GM12878 (cell line): ENCODE data around the gene GPR68. TPM values are rescaled to one million over a fixed set of nuclear protein-coding genes. Genes with fewer than 3 reads are reported as not detected.
A peak's percentile ranks its signal among the peaks of the same experiment; 100 is the strongest.

Source experiments
- BMI1 ChIP-seq: fragments of 450-650 bp; IDR thresholded peaks from 2 replicates; pipeline ENCODE4 v1.6.1; 2016; ENCODE audit warnings: mild to moderate bottlenecking, moderate library complexity, borderline replicate concordance
- CBFB ChIP-seq: IDR thresholded peaks from 2 replicates; pipeline ENCODE4 v1.6.1; 2016; ENCODE audit warnings: antibody characterized with exemption, low read depth
- CBX3 ChIP-seq: fragments of 200-600 bp; sonication (generic); IDR thresholded peaks from 2 replicates; pipeline ENCODE4 v1.6.1; 2016; ENCODE audit warnings: low read depth, borderline replicate concordance
- CHD1 ChIP-seq: IDR thresholded peaks from 2 replicates; pipeline ENCODE4 v1.6.1; 2012; ENCODE audit warnings: low read depth, low read length, improper control_type of control experiment
- CHD4 ChIP-seq: fragments of 200-600 bp; sonication (generic); IDR thresholded peaks from 2 replicates; pipeline ENCODE4 v1.6.1; 2016; ENCODE audit warnings: mild to moderate bottlenecking
- CREM ChIP-seq: IDR thresholded peaks from 2 replicates; pipeline ENCODE4 v1.6.1; 2014; ENCODE audit warnings: antibody characterized with exemption, low read depth
- E2F8 ChIP-seq: fragments of 450-650 bp; IDR thresholded peaks from 2 replicates; pipeline ENCODE4 v1.6.1; 2018; ENCODE audit warnings: mild to moderate bottlenecking, low read depth, moderate library complexity; ENCODE audit not compliant: partially characterized antibody
- EGR1 ChIP-seq, 2 experiments: IDR thresholded peaks; 1 replicate in 1 of 2; 2 replicates in 1 of 2; pipeline ENCODE4 v1.6.1; 2011 to 2012; ENCODE audit warnings: low read depth in 2 of 2, low read length in 2 of 2, borderline replicate concordance in 1 of 2, mild to moderate bottlenecking in 1 of 2, moderate library complexity in 1 of 2
- FOXM1 ChIP-seq: IDR thresholded peaks from 2 replicates; pipeline ENCODE4 v1.6.1; 2012; ENCODE audit warnings: low read depth, mild to moderate bottlenecking, inconsistent platforms, low read length, moderate library complexity
- HDAC2 ChIP-seq: fragments of 200-600 bp; sonication (generic); IDR thresholded peaks from 2 replicates; pipeline ENCODE4 v1.6.1; 2017
- MAX ChIP-seq: IDR thresholded peaks from 2 replicates; pipeline ENCODE4 v1.6.1; 2012; ENCODE audit warnings: low read depth, low read length, improper control_type of control experiment
- MXI1 ChIP-seq: fragments of 150-350 bp; IDR thresholded peaks from 2 replicates; pipeline ENCODE4 v1.6.1; 2011; ENCODE audit warnings: low read depth, mild to moderate bottlenecking, inconsistent platforms, low read length, improper control_type of control experiment
- MYC ChIP-seq: IDR thresholded peaks from 2 replicates; pipeline ENCODE4 v1.6.1; 2011; ENCODE audit warnings: mild to moderate bottlenecking, low read length, moderate library complexity, inconsistent platforms; ENCODE audit not compliant: insufficient read depth, insufficient replicate concordance, insufficient read length, severe bottlenecking
- POLR2AphosphoS2 ChIP-seq: IDR thresholded peaks from 2 replicates; pipeline ENCODE4 v1.6.1; 2011; ENCODE audit warnings: low read depth, mild to moderate bottlenecking, low read length, improper control_type of control experiment, moderate library complexity
- RELA ChIP-seq: fragments of 450-650 bp; IDR thresholded peaks from 2 replicates; pipeline ENCODE4 v1.8.0; 2014; ENCODE audit warnings: borderline replicate concordance; ENCODE audit not compliant: partially characterized antibody
- SMAD1 ChIP-seq: fragments of 450-650 bp; IDR thresholded peaks from 2 replicates; pipeline ENCODE4 v1.6.1; 2018; ENCODE audit warnings: mild to moderate bottlenecking, low read depth; ENCODE audit not compliant: partially characterized antibody
- SMAD5 ChIP-seq: IDR thresholded peaks from 2 replicates; pipeline ENCODE4 v1.6.1; 2016; ENCODE audit warnings: antibody characterized with exemption, low read depth
- STAT1 ChIP-seq: fragments of 450-650 bp; conservative IDR thresholded peaks from 2 replicates; pipeline ENCODE4 v1.6.1; 2014; ENCODE audit warnings: antibody characterized with exemption, mild to moderate bottlenecking
- WRNIP1 ChIP-seq: IDR thresholded peaks from 2 replicates; pipeline ENCODE4 v1.6.1; 2011; ENCODE audit warnings: low read depth, low read length, improper control_type of control experiment, borderline replicate concordance
- YY1 ChIP-seq: IDR thresholded peaks from 2 replicates; pipeline ENCODE4 v1.6.1; 2011; ENCODE audit warnings: low read depth, mild to moderate bottlenecking, low read length
- ZNF274 ChIP-seq: IDR thresholded peaks from one replicate; pipeline ENCODE4 v1.8.0; 2011; ENCODE audit not compliant: insufficient read length, insufficient read depth
- ZNF384 ChIP-seq: IDR thresholded peaks from 2 replicates; pipeline ENCODE4 v1.6.1; 2012; ENCODE audit warnings: low read depth, mild to moderate bottlenecking, low read length, improper control_type of control experiment, borderline replicate concordance
- ZNF622 ChIP-seq: fragments of 450-650 bp; IDR thresholded peaks from 2 replicates; pipeline ENCODE4 v1.6.1; 2017; ENCODE audit warnings: mild to moderate bottlenecking, inconsistent platforms
- polyA plus RNA-seq, 11 experiments: library from polyadenylated mRNA; depleted of rRNA in 4 of 11; unstranded in 6 of 11; stranded (reverse) in 5 of 11; fragments of >200 nt; fragmentation: Nextera tagmentation in 4 of 11; fragmentation: Illumina TruSeq in 1 of 11; extraction: Ambion mirVana in 4 of 11; extraction: Trizol in 1 of 11; gene quantifications; 1 replicate in 1 of 11; 2 replicates in 10 of 11; pipeline versions ENCODE4 v1.2.1 to v1.2.3, GENCODE V29; 2011 to 2016; ENCODE audit warnings: inconsistent platforms in 2 of 11, missing spikeins in 2 of 11, low read depth in 1 of 11
- total RNA-seq, 4 experiments: library from RNA; depleted of rRNA in 3 of 4; stranded (reverse); fragments of >200 nt in 3 of 4; fragmentation: Illumina TruSeq in 1 of 4; extraction: Trizol in 1 of 4; gene quantifications; 2 replicates each; pipeline versions ENCODE4 v1.2.1 to v1.2.3, GENCODE V29; 2013 to 2021
- TF ChIP-seq, protein P1 (sequence below): fragments of 450-650 bp; IDR thresholded peaks from 2 replicates; pipeline ENCODE4 v1.6.1; 2017; ENCODE audit warnings: antibody characterized with exemption, mild to moderate bottlenecking, moderate library complexity
- TF ChIP-seq, protein P2 (sequence below): IDR thresholded peaks from 2 replicates; pipeline ENCODE4 v1.6.1; 2012; ENCODE audit warnings: low read depth, low read length, improper control_type of control experiment

GPR68 gene
- total and polyA plus RNA-seq, 10 of the 15 experiments (the other 5 are each of a cell fraction or from before 2014, with no cell fraction given) = 0.06 to 3.4 (median 1.8) TPM

- TF ChIP-seq E2F8 = no peak
- 0 out of 2 replicates have a peak, but pooled peaks have one; percentile 81 for TF ChIP-seq CHD1
- no peak for TF ChIP-seq RELA
- no peak for TF ChIP-seq ZNF622
- no peak for TF ChIP-seq YY1
- TF ChIP-seq SMAD1 = no peak
- TF ChIP-seq HDAC2 = no peak
- TF ChIP-seq ZNF384 = no peak
- TF ChIP-seq STAT1 = no peak
- no peak for TF ChIP-seq CHD4
- no peak for TF ChIP-seq POLR2AphosphoS2
- no peak for TF ChIP-seq SMAD5
- TF ChIP-seq CBX3 = no peak
- no peak for TF ChIP-seq MYC
- no peak; the same call in 1 of the 2 replicates for TF ChIP-seq BMI1
- TF ChIP-seq WRNIP1 = no peak
- TF ChIP-seq ZNF274 = no peak
- TF ChIP-seq CREM = peak; percentile 57; the same call in 1 of the 2 replicates
- TF ChIP-seq, protein P1, sequence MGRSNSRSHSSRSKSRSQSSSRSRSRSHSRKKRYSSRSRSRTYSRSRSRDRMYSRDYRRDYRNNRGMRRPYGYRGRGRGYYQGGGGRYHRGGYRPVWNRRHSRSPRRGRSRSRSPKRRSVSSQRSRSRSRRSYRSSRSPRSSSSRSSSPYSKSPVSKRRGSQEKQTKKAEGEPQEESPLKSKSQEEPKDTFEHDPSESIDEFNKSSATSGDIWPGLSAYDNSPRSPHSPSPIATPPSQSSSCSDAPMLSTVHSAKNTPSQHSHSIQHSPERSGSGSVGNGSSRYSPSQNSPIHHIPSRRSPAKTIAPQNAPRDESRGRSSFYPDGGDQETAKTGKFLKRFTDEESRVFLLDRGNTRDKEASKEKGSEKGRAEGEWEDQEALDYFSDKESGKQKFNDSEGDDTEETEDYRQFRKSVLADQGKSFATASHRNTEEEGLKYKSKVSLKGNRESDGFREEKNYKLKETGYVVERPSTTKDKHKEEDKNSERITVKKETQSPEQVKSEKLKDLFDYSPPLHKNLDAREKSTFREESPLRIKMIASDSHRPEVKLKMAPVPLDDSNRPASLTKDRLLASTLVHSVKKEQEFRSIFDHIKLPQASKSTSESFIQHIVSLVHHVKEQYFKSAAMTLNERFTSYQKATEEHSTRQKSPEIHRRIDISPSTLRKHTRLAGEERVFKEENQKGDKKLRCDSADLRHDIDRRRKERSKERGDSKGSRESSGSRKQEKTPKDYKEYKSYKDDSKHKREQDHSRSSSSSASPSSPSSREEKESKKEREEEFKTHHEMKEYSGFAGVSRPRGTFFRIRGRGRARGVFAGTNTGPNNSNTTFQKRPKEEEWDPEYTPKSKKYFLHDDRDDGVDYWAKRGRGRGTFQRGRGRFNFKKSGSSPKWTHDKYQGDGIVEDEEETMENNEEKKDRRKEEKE = no peak
- TF ChIP-seq FOXM1 = no peak
- TF ChIP-seq EGR1 (IDR thresholded peaks at IDR 0.05; ENCODE audit: borderline replicate concordance in 1 of 2, low read depth in 2 of 2, low read length in 2 of 2) = peak in 1 of 2 experiments; percentile 47; a peak in 1 of 3 replicates
- no peak for TF ChIP-seq CBFB
- TF ChIP-seq MXI1 = 0 out of 2 replicates have a peak, but pooled peaks have one; percentile 15
- no peak for TF ChIP-seq MAX
- TF ChIP-seq, protein P2, sequence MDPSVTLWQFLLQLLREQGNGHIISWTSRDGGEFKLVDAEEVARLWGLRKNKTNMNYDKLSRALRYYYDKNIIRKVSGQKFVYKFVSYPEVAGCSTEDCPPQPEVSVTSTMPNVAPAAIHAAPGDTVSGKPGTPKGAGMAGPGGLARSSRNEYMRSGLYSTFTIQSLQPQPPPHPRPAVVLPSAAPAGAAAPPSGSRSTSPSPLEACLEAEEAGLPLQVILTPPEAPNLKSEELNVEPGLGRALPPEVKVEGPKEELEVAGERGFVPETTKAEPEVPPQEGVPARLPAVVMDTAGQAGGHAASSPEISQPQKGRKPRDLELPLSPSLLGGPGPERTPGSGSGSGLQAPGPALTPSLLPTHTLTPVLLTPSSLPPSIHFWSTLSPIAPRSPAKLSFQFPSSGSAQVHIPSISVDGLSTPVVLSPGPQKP = no peak
These were observed 2.6 kb downstream of the GPR68 start (continued) for GRCh38 chr14:91241863-91242262.
